ENCODE measurements around the gene LNX1.

- no peak for TF ChIP-seq CTCF (IDR thresholded peaks at IDR 0.05)
- no peak for TF ChIP-seq POLR2A (IDR thresholded peaks at IDR 0.05)
These were observed 37.6 kb downstream of the LNX1 start for GRCh38 chr4:53553486-53554210.
